GM12878 (cell line): ENCODE data around the gene APBA3. TPM values are rescaled to one million over a fixed set of nuclear protein-coding genes. Genes with fewer than 3 reads are reported as not detected.

Experiments used
- ATF2 ChIP-seq: IDR thresholded peaks from 2 replicates; pipeline ENCODE4 v1.6.1; 2012; ENCODE audit warnings: low read length, inconsistent platforms
- E2F8 ChIP-seq: fragments of 450-650 bp; IDR thresholded peaks from 2 replicates; pipeline ENCODE4 v1.6.1; 2018; ENCODE audit warnings: mild to moderate bottlenecking, low read depth, moderate library complexity; ENCODE audit not compliant: partially characterized antibody
- IRF4 ChIP-seq: IDR thresholded peaks from 2 replicates; pipeline ENCODE4 v1.6.1; 2011; ENCODE audit warnings: low read depth, low read length
- POLR2A ChIP-seq: IDR thresholded peaks from 2 replicates; pipeline ENCODE4 v1.6.1; 2011; ENCODE audit warnings: low read depth, mild to moderate bottlenecking, low read length
- RAD21 ChIP-seq: IDR thresholded peaks from 2 replicates; pipeline ENCODE4 v1.6.1; 2011; ENCODE audit warnings: mild to moderate bottlenecking, low read depth, low read length, moderate library complexity; ENCODE audit not compliant: insufficient read depth
- RAD51 ChIP-seq: fragments of 450-650 bp; IDR thresholded peaks from 2 replicates; pipeline ENCODE4 v1.6.1; 2016; ENCODE audit warnings: moderate library complexity, mild to moderate bottlenecking, inconsistent platforms
- RUNX3 ChIP-seq: IDR thresholded peaks from 2 replicates; pipeline ENCODE4 v1.6.1; 2012; ENCODE audit warnings: low read length, inconsistent platforms
- ZNF217 ChIP-seq: fragments of 450-650 bp; IDR thresholded peaks from 2 replicates; pipeline ENCODE4 v1.6.1; 2017; ENCODE audit warnings: antibody characterized with exemption, mild to moderate bottlenecking
- ZNF622 ChIP-seq: fragments of 450-650 bp; IDR thresholded peaks from 2 replicates; pipeline ENCODE4 v1.6.1; 2017; ENCODE audit warnings: mild to moderate bottlenecking, inconsistent platforms
- polyA plus RNA-seq, 11 experiments: library from polyadenylated mRNA; depleted of rRNA in 4 of 11; unstranded in 6 of 11; stranded (reverse) in 5 of 11; fragments of >200 nt; fragmentation: Nextera tagmentation in 4 of 11; fragmentation: Illumina TruSeq in 1 of 11; extraction: Ambion mirVana in 4 of 11; extraction: Trizol in 1 of 11; gene quantifications; 1 replicate in 1 of 11; 2 replicates in 10 of 11; pipeline versions ENCODE4 v1.2.1 to v1.2.3, GENCODE V29; 2011 to 2016; ENCODE audit warnings: inconsistent platforms in 2 of 11, missing spikeins in 2 of 11, low read depth in 1 of 11
- total RNA-seq, 4 experiments: library from RNA; depleted of rRNA in 3 of 4; stranded (reverse); fragments of >200 nt in 3 of 4; fragmentation: Illumina TruSeq in 1 of 4; extraction: Trizol in 1 of 4; gene quantifications; 2 replicates each; pipeline versions ENCODE4 v1.2.1 to v1.2.3, GENCODE V29; 2013 to 2021
- TF ChIP-seq, protein P1 (sequence below): fragments of 450-650 bp; IDR thresholded peaks from 2 replicates; pipeline ENCODE4 v1.6.1; 2016; ENCODE audit warnings: mild to moderate bottlenecking
- TF ChIP-seq, protein P2 (sequence below): IDR thresholded peaks from 2 replicates; pipeline ENCODE4 v1.6.1; 2011; ENCODE audit warnings: borderline replicate concordance, low read depth, mild to moderate bottlenecking, moderate library complexity, mixed read lengths, low read length; ENCODE audit not compliant: insufficient read depth; ENCODE audit errors: extremely low read length

Gene APBA3
- total and polyA plus RNA-seq, 10 of the 15 experiments (the other 5 are each of a cell fraction or from before 2014, with no cell fraction given) = 0.31 to 36.4 (median 18.3) TPM

DNA sequence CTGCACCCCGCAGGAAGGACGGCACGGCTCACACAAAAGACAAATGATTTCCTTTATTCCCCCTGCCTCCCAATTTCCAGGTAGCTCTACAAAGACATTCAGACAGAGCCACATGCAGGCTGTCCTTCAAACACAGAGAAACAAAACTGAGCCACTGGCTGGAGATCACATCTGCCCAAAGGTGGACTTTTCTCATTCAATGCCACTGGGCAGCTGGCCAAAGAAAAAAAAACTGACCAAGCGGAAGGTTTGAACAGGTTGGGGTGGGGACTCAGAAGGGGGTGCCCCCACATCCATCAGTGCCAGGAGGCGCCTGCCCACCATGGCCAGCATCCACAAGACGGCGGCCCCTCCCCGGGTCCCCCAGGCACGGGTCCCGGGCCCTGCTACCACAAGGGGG is 42.5 kb upstream of the APBA3 start (continued):
- TF ChIP-seq IRF4 (no peak), ZNF217 (no peak), POLR2A (no peak), ZNF622 (no peak), RUNX3 (no peak), ATF2 (no peak), RAD21 (no peak), RAD51 (no peak), E2F8 (no peak)
- TF ChIP-seq, protein P1, sequence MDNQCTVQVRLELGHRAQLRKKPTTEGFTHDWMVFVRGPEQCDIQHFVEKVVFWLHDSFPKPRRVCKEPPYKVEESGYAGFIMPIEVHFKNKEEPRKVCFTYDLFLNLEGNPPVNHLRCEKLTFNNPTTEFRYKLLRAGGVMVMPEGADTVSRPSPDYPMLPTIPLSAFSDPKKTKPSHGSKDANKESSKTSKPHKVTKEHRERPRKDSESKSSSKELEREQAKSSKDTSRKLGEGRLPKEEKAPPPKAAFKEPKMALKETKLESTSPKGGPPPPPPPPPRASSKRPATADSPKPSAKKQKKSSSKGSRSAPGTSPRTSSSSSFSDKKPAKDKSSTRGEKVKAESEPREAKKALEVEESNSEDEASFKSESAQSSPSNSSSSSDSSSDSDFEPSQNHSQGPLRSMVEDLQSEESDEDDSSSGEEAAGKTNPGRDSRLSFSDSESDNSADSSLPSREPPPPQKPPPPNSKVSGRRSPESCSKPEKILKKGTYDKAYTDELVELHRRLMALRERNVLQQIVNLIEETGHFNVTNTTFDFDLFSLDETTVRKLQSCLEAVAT = no peak
- TF ChIP-seq, protein P2, sequence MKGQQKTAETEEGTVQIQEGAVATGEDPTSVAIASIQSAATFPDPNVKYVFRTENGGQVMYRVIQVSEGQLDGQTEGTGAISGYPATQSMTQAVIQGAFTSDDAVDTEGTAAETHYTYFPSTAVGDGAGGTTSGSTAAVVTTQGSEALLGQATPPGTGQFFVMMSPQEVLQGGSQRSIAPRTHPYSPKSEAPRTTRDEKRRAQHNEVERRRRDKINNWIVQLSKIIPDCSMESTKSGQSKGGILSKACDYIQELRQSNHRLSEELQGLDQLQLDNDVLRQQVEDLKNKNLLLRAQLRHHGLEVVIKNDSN = no peak
